ENCODE data around the gene TCEA2.

GRCh38 chr20:64069614-64070243, 6.7 kb downstream of the TCEA2 start:
- TF ChIP-seq, protein P1, sequence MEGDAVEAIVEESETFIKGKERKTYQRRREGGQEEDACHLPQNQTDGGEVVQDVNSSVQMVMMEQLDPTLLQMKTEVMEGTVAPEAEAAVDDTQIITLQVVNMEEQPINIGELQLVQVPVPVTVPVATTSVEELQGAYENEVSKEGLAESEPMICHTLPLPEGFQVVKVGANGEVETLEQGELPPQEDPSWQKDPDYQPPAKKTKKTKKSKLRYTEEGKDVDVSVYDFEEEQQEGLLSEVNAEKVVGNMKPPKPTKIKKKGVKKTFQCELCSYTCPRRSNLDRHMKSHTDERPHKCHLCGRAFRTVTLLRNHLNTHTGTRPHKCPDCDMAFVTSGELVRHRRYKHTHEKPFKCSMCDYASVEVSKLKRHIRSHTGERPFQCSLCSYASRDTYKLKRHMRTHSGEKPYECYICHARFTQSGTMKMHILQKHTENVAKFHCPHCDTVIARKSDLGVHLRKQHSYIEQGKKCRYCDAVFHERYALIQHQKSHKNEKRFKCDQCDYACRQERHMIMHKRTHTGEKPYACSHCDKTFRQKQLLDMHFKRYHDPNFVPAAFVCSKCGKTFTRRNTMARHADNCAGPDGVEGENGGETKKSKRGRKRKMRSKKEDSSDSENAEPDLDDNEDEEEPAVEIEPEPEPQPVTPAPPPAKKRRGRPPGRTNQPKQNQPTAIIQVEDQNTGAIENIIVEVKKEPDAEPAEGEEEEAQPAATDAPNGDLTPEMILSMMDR (conservative IDR thresholded peaks at IDR 0.05 in 1 of 2, IDR thresholded peaks at IDR 0.05 in 1 of 2; ENCODE audit: extremely low read depth in 1 of 2, insufficient read depth in 1 of 2, low read depth in 1 of 2, low read length in 2 of 2) = peak; percentile 73
- no peak for TF ChIP-seq EZH2 (IDR thresholded peaks at IDR 0.05; ENCODE audit: borderline replicate concordance, low read length)
